ENCODE results near the gene PPM1G. TPM values are rescaled to one million over a fixed set of nuclear protein-coding genes. Genes with fewer than 3 reads are reported as not detected.

PPM1G gene
- total RNA-seq, 2 experiments from 2014 or later, result 92.3 to 101 TPM

DNA sequence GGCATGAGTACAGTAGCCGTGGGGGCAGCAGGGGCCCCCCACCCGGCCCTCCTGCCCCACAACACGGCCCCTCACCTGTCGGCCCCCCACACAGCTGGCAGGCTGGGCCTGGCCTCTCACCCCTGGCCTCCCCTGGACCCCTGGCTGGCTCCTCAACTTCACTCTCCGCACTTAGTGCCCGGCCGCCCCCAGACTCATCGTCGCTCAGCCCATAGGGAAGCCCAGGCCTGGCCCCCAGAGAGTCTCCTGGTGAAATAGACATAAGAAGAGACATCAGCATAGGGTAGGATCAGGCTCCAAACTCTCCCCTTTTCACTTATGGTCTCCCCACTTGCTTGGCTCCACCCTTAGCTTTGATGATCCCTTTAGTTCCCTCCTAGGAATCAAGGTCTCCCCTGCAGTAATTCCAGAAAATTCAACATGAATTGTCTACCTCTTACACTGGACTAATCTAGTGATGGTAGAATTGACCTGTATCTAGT is 30.5 kb downstream of the PPM1G start:
- DNase-seq, result no peak
- Mint-ChIP-seq H3K27ac (no peak overlapping the region), H3K4me3 (peak overlapping the region; percentile 22), H3K4me1 (ENCODE audit: low read depth) (peaks cover 23% of the 10 kb centered on the region), H3K27me3 (ENCODE audit: low read depth) (no peaks in the 10 kb centered on the region), H3K9me3 (no peaks in the 10 kb centered on the region), H3K36me3 (ENCODE audit: low read depth) (peaks cover 21% of the 10 kb centered on the region)
- CTCF ChIA-PET, result interaction anchor here (1.4 to 3.1 kb wide), 2 partner anchors 8 to 51 kb away, joined by 4 to 13 read pairs; partner anchors contain the start of genes NRBP1 and SNX17
- intact Hi-C loops (cut with micrococcal nuclease), result no loop called here

DNA sequence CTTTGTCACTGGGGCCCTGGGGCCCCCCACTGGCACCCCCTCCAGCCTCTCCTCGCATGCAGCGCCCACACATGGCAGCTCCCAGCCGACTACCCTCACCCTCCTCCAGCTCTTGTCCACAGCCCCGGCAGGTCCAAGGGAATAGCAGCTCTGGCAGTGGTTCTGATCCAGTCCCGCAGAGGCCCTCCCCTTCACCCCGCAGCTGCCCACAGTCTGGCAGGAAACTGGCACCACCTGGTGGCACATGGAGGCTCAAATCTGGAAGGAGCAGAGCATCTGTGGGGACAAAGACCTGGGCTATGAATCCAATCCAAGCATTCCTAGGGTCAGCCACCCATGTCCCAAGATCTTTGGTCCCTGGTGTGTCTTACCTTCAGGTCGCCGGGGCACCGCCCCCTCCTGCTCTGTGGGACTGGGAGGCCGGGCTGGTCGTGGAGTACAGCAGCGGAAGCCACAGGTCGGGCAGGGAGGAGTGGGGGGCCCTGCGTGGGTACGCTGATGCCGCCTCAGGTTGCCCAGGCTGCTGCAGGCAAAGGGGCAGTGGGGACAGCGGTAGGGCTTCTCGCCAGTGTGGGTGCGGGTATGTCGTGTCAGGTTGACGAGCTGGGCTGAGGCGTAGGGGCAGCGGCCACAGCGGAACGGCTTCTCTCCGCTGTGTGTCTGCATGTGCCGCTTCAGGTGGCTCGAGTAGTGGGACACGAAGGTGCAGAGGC is 31.1 kb downstream of the PPM1G start:
- Mint-ChIP-seq H3K27me3 (ENCODE audit: low read depth) (no peaks in the 10 kb centered on the region), H3K4me3 (no peak overlapping the region), H3K9me3 (no peaks in the 10 kb centered on the region), H3K36me3 (ENCODE audit: low read depth) (peaks cover 18% of the 10 kb centered on the region), H3K27ac (no peak overlapping the region), H3K4me1 (ENCODE audit: low read depth) (peaks cover 21% of the 10 kb centered on the region)
- intact Hi-C loops (cut with micrococcal nuclease), result no loop called here
- CTCF ChIA-PET, result no interaction called here
- DNase-seq, result no peak

- CTCF ChIA-PET, result no interaction called here
These were observed 31.7 kb downstream of the PPM1G start for GRCh38 chr2:27377618-27378095.

GRCh38 chr2:27376866-27377617 is 32.3 kb downstream of the PPM1G start:
- no peaks in the 10 kb centered on the region for H3K27me3 Mint-ChIP-seq (ENCODE audit: low read depth)
- H3K4me1 Mint-ChIP-seq (ENCODE audit: low read depth), result peaks cover 31% of the 10 kb centered on the region
- CTCF ChIA-PET, result no interaction called here
- H3K4me3 Mint-ChIP-seq, result no peak overlapping the region
- H3K9me3 Mint-ChIP-seq, result no peaks in the 10 kb centered on the region
- intact Hi-C loops (cut with micrococcal nuclease), result no loop called here
- H3K36me3 Mint-ChIP-seq (ENCODE audit: low read depth), result peaks cover 22% of the 10 kb centered on the region
- H3K27ac Mint-ChIP-seq, result no peak overlapping the region
- DNase-seq, result no peak

More at GRCh38 chr2:27377618-27378095, 31.7 kb downstream of the PPM1G start:
- Mint-ChIP-seq H3K36me3 (ENCODE audit: low read depth) (peaks cover 22% of the 10 kb centered on the region), H3K9me3 (no peaks in the 10 kb centered on the region), H3K4me1 (ENCODE audit: low read depth) (peaks cover 26% of the 10 kb centered on the region), H3K27me3 (ENCODE audit: low read depth) (no peaks in the 10 kb centered on the region), H3K4me3 (no peak overlapping the region), H3K27ac (no peak overlapping the region)
- intact Hi-C loops (cut with micrococcal nuclease), result no loop called here
- no peak for DNase-seq

- H3K9me3 Mint-ChIP-seq, result no peaks in the 10 kb centered on the region
- DNase-seq, result no peak
- no peak overlapping the region for H3K27ac Mint-ChIP-seq
- H3K36me3 Mint-ChIP-seq (ENCODE audit: low read depth), result peaks cover 23% of the 10 kb centered on the region
- no peaks in the 10 kb centered on the region for H3K27me3 Mint-ChIP-seq (ENCODE audit: low read depth)
- no peak overlapping the region for H3K4me3 Mint-ChIP-seq
- CTCF ChIA-PET, result no interaction called here
- intact Hi-C loops (cut with micrococcal nuclease), result no loop called here
- peaks cover 35% of the 10 kb centered on the region for H3K4me1 Mint-ChIP-seq (ENCODE audit: low read depth)
These were observed 33.1 kb downstream of the PPM1G start for GRCh38 chr2:27376151-27376865.

DNA sequence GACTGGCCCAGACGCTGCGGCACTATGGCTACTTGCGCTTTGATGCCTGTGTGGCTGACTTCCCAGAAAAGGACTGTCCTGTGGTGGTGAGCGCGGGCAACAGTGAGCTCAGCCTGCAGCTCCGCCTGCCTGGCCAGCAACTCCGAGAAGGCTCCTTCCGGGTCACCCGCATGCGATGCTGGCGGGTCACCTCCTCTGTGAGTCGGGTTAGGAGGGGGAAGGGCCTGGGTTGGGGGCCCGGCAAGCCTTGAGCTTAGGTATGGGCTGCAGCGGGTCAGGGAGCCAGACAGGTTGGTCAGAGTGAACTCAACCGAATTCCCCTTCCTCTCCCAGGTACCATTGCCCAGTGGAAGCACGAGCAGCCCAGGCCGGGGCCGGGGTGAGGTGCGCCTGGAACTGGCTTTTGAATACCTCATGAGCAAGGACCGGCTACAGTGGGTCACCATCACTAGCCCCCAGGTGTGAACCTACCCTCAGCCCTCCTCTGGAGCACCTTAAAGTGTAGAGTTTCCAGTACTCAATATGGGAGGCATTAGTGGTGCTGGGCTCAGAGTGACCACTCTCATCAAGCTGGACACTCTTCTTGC is 33.8 kb downstream of the PPM1G start:
- Mint-ChIP-seq H3K4me3 (no peak overlapping the region), H3K36me3 (ENCODE audit: low read depth) (peaks cover 22% of the 10 kb centered on the region), H3K9me3 (no peaks in the 10 kb centered on the region), H3K4me1 (ENCODE audit: low read depth) (peaks cover 29% of the 10 kb centered on the region), H3K27me3 (ENCODE audit: low read depth) (no peaks in the 10 kb centered on the region), H3K27ac (no peak overlapping the region)
- no peak for DNase-seq
- intact Hi-C loops (cut with micrococcal nuclease), result no loop called here
- CTCF ChIA-PET, result no interaction called here

DNA sequence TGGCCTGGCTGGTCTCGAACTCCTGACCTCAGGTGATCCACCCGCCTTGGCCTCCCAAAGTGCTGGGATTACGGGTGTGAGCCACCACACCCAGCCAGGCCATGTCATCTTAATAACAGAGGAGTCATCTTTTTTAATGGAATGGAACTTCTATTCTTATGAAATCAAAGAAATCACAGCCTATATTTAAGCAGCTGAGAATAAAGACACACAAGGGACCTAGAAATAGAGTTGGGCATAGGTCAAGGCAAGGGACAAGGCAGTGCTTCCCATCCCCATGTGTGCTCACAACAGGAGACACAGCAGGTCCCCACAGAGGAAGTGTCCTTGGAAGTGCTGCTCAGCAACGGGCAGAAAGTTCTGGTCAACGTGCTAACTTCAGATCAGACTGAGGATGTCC is 35.8 kb downstream of the PPM1G start:
- Mint-ChIP-seq H3K27me3 (ENCODE audit: low read depth) (no peaks in the 10 kb centered on the region), H3K36me3 (ENCODE audit: low read depth) (peaks cover 26% of the 10 kb centered on the region), H3K9me3 (no peaks in the 10 kb centered on the region), H3K4me1 (ENCODE audit: low read depth) (peaks cover 27% of the 10 kb centered on the region), H3K4me3 (no peak overlapping the region), H3K27ac (no peak overlapping the region)
- CTCF ChIA-PET, result no interaction called here
- intact Hi-C loops (cut with micrococcal nuclease), result loop anchor here (5.0 kb wide), 2 partner anchors 301 to 309 kb away; partner anchors contain the start of gene OST4
- no peak for DNase-seq

GRCh38 chr2:27372937-27373336 is 36.5 kb downstream of the PPM1G start:
- intact Hi-C loops (cut with micrococcal nuclease), result loop anchor here (5.0 kb wide), 2 partner anchors 301 to 309 kb away; partner anchors contain the start of gene OST4
- no peak for DNase-seq
- CTCF ChIA-PET, result no interaction called here

GRCh38 chr2:27370816-27371620 is 38.4 kb downstream of the PPM1G start:
- H3K4me1 Mint-ChIP-seq (ENCODE audit: low read depth), result peaks cover 30% of the 10 kb centered on the region
- peak overlapping the region; percentile 94 for H3K27ac Mint-ChIP-seq
- peak; percentile 43 for DNase-seq
- peak overlapping the region; percentile 83 for H3K4me3 Mint-ChIP-seq
- intact Hi-C loops (cut with micrococcal nuclease), result loop anchor here (1.0 to 5.0 kb wide), 15 partner anchors 9 to 321 kb away; partner anchors contain the start of genes ATRAID, CAD, CCDC121 and GPN1
- H3K27me3 Mint-ChIP-seq (ENCODE audit: low read depth), result no peaks in the 10 kb centered on the region
- H3K36me3 Mint-ChIP-seq (ENCODE audit: low read depth), result peaks cover 26% of the 10 kb centered on the region
- H3K9me3 Mint-ChIP-seq, result no peaks in the 10 kb centered on the region
- CTCF ChIA-PET, result interaction anchor here (0.7 to 1.8 kb wide), 7 partner anchors 9 to 258 kb away, joined by 3 to 6 read pairs (median 4); partner anchors contain the start of genes CCDC121, GPN1, GTF3C2 and PPM1G

More at GRCh38 chr2:27372937-27373336, 36.5 kb downstream of the PPM1G start:
- Mint-ChIP-seq H3K27ac (peak overlapping the region; percentile 61), H3K9me3 (no peaks in the 10 kb centered on the region), H3K36me3 (ENCODE audit: low read depth) (peaks cover 26% of the 10 kb centered on the region), H3K4me3 (no peak overlapping the region), H3K4me1 (ENCODE audit: low read depth) (peaks cover 30% of the 10 kb centered on the region), H3K27me3 (ENCODE audit: low read depth) (no peaks in the 10 kb centered on the region)

- Mint-ChIP-seq H3K4me3 (peak within 1 kb of the TSS; percentile 83), H3K27ac (peak within 1 kb of the TSS; percentile 95), H3K4me1 (ENCODE audit: low read depth) (peaks cover 30% of the 10 kb centered on the region), H3K27me3 (ENCODE audit: low read depth) (no peaks in the 10 kb centered on the region), H3K9me3 (no peaks in the 10 kb centered on the region), H3K36me3 (ENCODE audit: low read depth) (peaks cover 26% of the 10 kb centered on the region)
- peak; percentile 100 for DNase-seq
- intact Hi-C loops (cut with micrococcal nuclease), result loop anchor here (1.0 to 5.0 kb wide), 15 partner anchors 10 to 320 kb away; partner anchors contain the start of genes ATRAID, CAD, CCDC121 and GPN1
- CTCF ChIA-PET, result interaction anchor here (0.6 to 4.0 kb wide), 14 partner anchors 9 to 314 kb away, joined by 3 to 22 read pairs (median 4); partner anchors contain the start of gene GTF3C2
These were observed 39.2 kb downstream of the PPM1G start, which contains the start of the genes EIF2B4 and SNX17 for GRCh38 chr2:27370026-27370815. Gene EIF2B4 (minus strand): TSS chr2:27370338. CDS start chr2:27370314, 24 bp downstream. Gene SNX17 (plus strand): TSS chr2:27370616. CDS start chr2:27370744, 128 bp downstream.

Measured in activated naive CD4-positive, alpha-beta T cell treated with anti-CD3 and anti-CD28 coated beads for 36 hours (primary cell).